PC-9 (cell line): ENCODE measurements around the gene PRSS57. TPM values are rescaled to one million over a fixed set of nuclear protein-coding genes. Genes with fewer than 3 reads are reported as not detected.

ENCODE experiments used
- BruUV-seq: library from RNA; stranded (reverse); fragments of 400-500 nt; replicated peaks from 2 replicates; lab custom pipeline; 2021; lab: Mats Ljungman, UMichigan
- CTCF ChIA-PET: fragments of 300-600 bp; sonication (Branson Sonifier 250); formaldehyde crosslinking; loops from one replicate; lab custom pipeline; 2022; ENCODE audit warnings: antibody characterized with exemption; lab: Charles Lee
- POLR2A ChIA-PET: fragments of 300-600 bp; sonication (Branson Sonifier 250); formaldehyde crosslinking; loops from one replicate; lab custom pipeline; 2022; ENCODE audit warnings: antibody characterized with exemption; ENCODE audit not compliant: unreplicated experiment; lab: Charles Lee
- DNase-seq, 2 experiments: peaks; one replicate each; pipeline versions ENCODE4 v3.0.0 to v3.0.0-alpha.2; 2015 to 2022; ENCODE audit warnings: mixed read lengths in 1 of 2
- H2AFZ ChIP-seq: fragments of 200-600 bp; sonication (generic); 2 replicates; pipeline ENCODE4 v1.8.1; 2017; ENCODE audit warnings: antibody characterized with exemption
- H3F3A ChIP-seq: fragments of 200-600 bp; sonication (generic); 2 replicates; pipeline ENCODE4 v1.8.1; 2017; ENCODE audit warnings: antibody characterized with exemption, mild to moderate bottlenecking, low read depth; ENCODE audit not compliant: insufficient read depth
- H3K27ac ChIP-seq: fragments of 200-600 bp; sonication (generic); 2 replicates; pipeline ENCODE4 v1.6.1; 2016; ENCODE audit warnings: mixed run types
- H3K27me3 ChIP-seq: fragments of 200-600 bp; sonication (generic); 2 replicates; pipeline ENCODE4 v1.6.1; 2016; ENCODE audit warnings: low read depth, mixed run types; ENCODE audit not compliant: insufficient read depth
- H3K36me3 ChIP-seq: fragments of 200-600 bp; sonication (generic); 2 replicates; pipeline ENCODE4 v1.6.1; 2016; ENCODE audit warnings: low read depth, mixed run types
- H3K4me1 ChIP-seq: fragments of 200-600 bp; sonication (generic); replicated peaks from 2 replicates; pipeline ENCODE4 v1.6.1; 2016; ENCODE audit warnings: mixed run types; ENCODE audit not compliant: insufficient read depth
- H3K4me2 ChIP-seq: fragments of 200-600 bp; sonication (generic); 2 replicates; pipeline ENCODE4 v1.6.1; 2017; ENCODE audit warnings: mixed run types
- H3K4me3 ChIP-seq: fragments of 200-600 bp; sonication (generic); 2 replicates; pipeline ENCODE4 v1.6.1; 2016; ENCODE audit warnings: mixed run types
- H3K79me2 ChIP-seq: fragments of 200-600 bp; sonication (generic); 2 replicates; pipeline ENCODE4 v1.6.1; 2017; ENCODE audit warnings: low read depth, mixed run types
- H3K9me2 ChIP-seq: fragments of 200-600 bp; sonication (generic); 2 replicates; pipeline ENCODE4 v1.8.1; 2017; ENCODE audit warnings: mild to moderate bottlenecking; ENCODE audit not compliant: insufficient read depth
- H3K9me3 ChIP-seq: fragments of 200-600 bp; sonication (generic); 2 replicates; pipeline ENCODE4 v1.8.1; 2016; ENCODE audit warnings: low read depth; ENCODE audit not compliant: insufficient read depth
- H4K20me1 ChIP-seq: fragments of 200-600 bp; sonication (generic); 2 replicates; pipeline ENCODE4 v1.8.1; 2017; ENCODE audit not compliant: insufficient read depth
- CTCF ChIP-seq: fragments of 200-600 bp; sonication (generic); conservative IDR thresholded peaks from 2 replicates; pipeline ENCODE4 v1.6.1; 2017; ENCODE audit warnings: mixed run types, antibody characterized with exemption, mild to moderate bottlenecking, moderate library complexity
- EZH2 ChIP-seq: fragments of 200-600 bp; sonication (generic); IDR thresholded peaks from 2 replicates; pipeline ENCODE4 v1.8.0; 2017; ENCODE audit warnings: antibody characterized with exemption, low read depth
- intact Hi-C: fragments of 100-400 bp; cut with micrococcal nuclease; formaldehyde crosslinking; loops from one replicate; pipeline ENCODE4 v1.10.0; 2022; ENCODE audit not compliant: unreplicated experiment
- total RNA-seq: library from RNA; stranded (reverse); gene quantifications from 2 replicates; pipeline ENCODE4 v1.2.3, GENCODE V29; 2021

PRSS57 gene
- total RNA-seq, 1 experiment from 2014 or later, result not detected

GRCh38 chr19:640161-640558 lies 55.1 kb downstream of the PRSS57 start:
- H4K20me1 ChIP-seq, result no peaks in the 10 kb centered on the region
- intact Hi-C loops, result no loop called here
- BruUV-seq, result no TSS peak
- H3K36me3 ChIP-seq, result no peaks in the 10 kb centered on the region
- H3K79me2 ChIP-seq, result no peaks in the 10 kb centered on the region
- H3K9me3 ChIP-seq, result no peaks in the 10 kb centered on the region
- H2AFZ ChIP-seq, result no peak overlapping the region
- TF ChIP-seq CTCF (no peak), EZH2 (no peak)
- no peak overlapping the region for H3K27ac ChIP-seq
- no peaks in the 10 kb centered on the region for H3K27me3 ChIP-seq
- H3K9me2 ChIP-seq, result no peaks in the 10 kb centered on the region
- ChIA-PET POLR2A (no interaction called here), CTCF (no interaction called here)
- peak overlapping the region; percentile 42; the same call in 1 of the 2 replicates for H3K4me3 ChIP-seq
- peak overlapping the region; percentile 68 for H3K4me2 ChIP-seq
- H3K4me1 ChIP-seq, result peaks cover 10% of the 10 kb centered on the region
- DNase-seq, result no peak
- no peaks in the 10 kb centered on the region; the same call in 1 of the 2 replicates for H3F3A ChIP-seq

GRCh38 chr19:639253-640160 lies 55.7 kb downstream of the PRSS57 start, which contains the start of gene FGF22:
FGF22 (plus strand) TSS chr19:639879; CDS start chr19:639926, 47 bp downstream.
- Histone ChIP-seq H3K9me2 (no peaks in the 10 kb centered on the region), H4K20me1 (no peaks in the 10 kb centered on the region), H3K4me1 (peaks cover 12% of the 10 kb centered on the region), H3K79me2 (no peaks in the 10 kb centered on the region), H3K4me3 (peak within 1 kb of the TSS; percentile 61), H3K36me3 (no peaks in the 10 kb centered on the region), H3K27ac (no peak within 1 kb of the TSS), H3F3A (no peaks in the 10 kb centered on the region; the same call in 1 of the 2 replicates), H3K9me3 (no peaks in the 10 kb centered on the region), H2AFZ (peak within 1 kb of the TSS; percentile 82), H3K27me3 (no peaks in the 10 kb centered on the region), H3K4me2 (peak within 1 kb of the TSS; percentile 88)
- TF ChIP-seq EZH2, result no peak
- no peak for TF ChIP-seq CTCF
- intact Hi-C loops, result no loop called here
- BruUV-seq, result no TSS peak
- CTCF ChIA-PET, result no interaction called here
- POLR2A ChIA-PET, result no interaction called here
- DNase-seq, result peak; percentile 72 to 92

- BruUV-seq, result no TSS peak
- Histone ChIP-seq H3K4me1 (peaks cover 18% of the 10 kb centered on the region), H3K4me2 (peak overlapping the region; percentile 88), H3K36me3 (no peaks in the 10 kb centered on the region), H3K9me3 (no peaks in the 10 kb centered on the region), H3K79me2 (0 out of 2 replicates have a peak, but pooled peaks cover 6% of the 10 kb centered on the region), H4K20me1 (no peaks in the 10 kb centered on the region), H3K27ac (no peak overlapping the region), H3F3A (no peaks in the 10 kb centered on the region; the same call in 1 of the 2 replicates), H3K4me3 (peak overlapping the region; percentile 61; the same call in 1 of the 2 replicates), H2AFZ (no peak overlapping the region), H3K27me3 (no peaks in the 10 kb centered on the region), H3K9me2 (no peaks in the 10 kb centered on the region)
- no peak for DNase-seq
- ChIA-PET POLR2A (no interaction called here), CTCF (no interaction called here)
- TF ChIP-seq EZH2 (no peak), CTCF (no peak)
- intact Hi-C loops, result no loop called here
These were observed 56.4 kb downstream of the PRSS57 start for GRCh38 chr19:638906-639252.

Other genes with a start within 250 kb of the PRSS57 start
- gene SHC2, start 234.4 kb downstream of the PRSS57 start, total RNA-seq, result 0.70 and 0.73 TPM in 2 replicates
- 1.1 and 1.7 TPM in 2 replicates for gene MADCAM1, start 199.0 kb downstream of the PRSS57 start, total RNA-seq
- gene TPGS1, start 188.0 kb downstream of the PRSS57 start, total RNA-seq, result 13.8 and 25.7 TPM in 2 replicates
- 93.3 and 98.2 TPM in 2 replicates for gene CDC34, start 163.7 kb downstream of the PRSS57 start, total RNA-seq
- 0.39 and 0.88 TPM in 2 replicates for gene GZMM, start 151.4 kb downstream of the PRSS57 start, total RNA-seq
- gene BSG, start 122.9 kb downstream of the PRSS57 start, total RNA-seq, result 772 and 823 TPM in 2 replicates
- gene HCN2, start 105.6 kb downstream of the PRSS57 start, total RNA-seq, result 1.5 and 2.0 TPM in 2 replicates
- 46.4 and 57.1 TPM in 2 replicates for gene POLRMT, start 61.9 kb downstream of the PRSS57 start, total RNA-seq
- gene FGF22, start 55.6 kb downstream of the PRSS57 start, total RNA-seq, result 0.35 TPM in 1 of 2 replicates, not detected in the other
- gene RNF126, start 32.2 kb downstream of the PRSS57 start, total RNA-seq, result 54.4 and 63.7 TPM in 2 replicates
- gene FSTL3, start 19.1 kb downstream of the PRSS57 start, total RNA-seq, result 40.9 and 85.1 TPM in 2 replicates
- gene PALM, start 13.5 kb upstream of the PRSS57 start, total RNA-seq, result 1.8 and 6.1 TPM in 2 replicates
- gene MISP, start 55.7 kb upstream of the PRSS57 start, total RNA-seq, result 91.6 and 101 TPM in 2 replicates
- 461 and 542 TPM in 2 replicates for gene PTBP1, start 102.0 kb upstream of the PRSS57 start, total RNA-seq
- gene PLPPR3, start 126.5 kb upstream of the PRSS57 start, total RNA-seq, result 0.81 and 0.90 TPM in 2 replicates
- gene AZU1, start 132.4 kb upstream of the PRSS57 start, total RNA-seq, result not detected in 2 replicates
- gene PRTN3, start 145.5 kb upstream of the PRSS57 start, total RNA-seq, result not detected in 2 replicates
- not detected in 2 replicates for gene ELANE, start 156.9 kb upstream of the PRSS57 start, total RNA-seq
- 8.0 and 17.1 TPM in 2 replicates for gene CFD, start 164.2 kb upstream of the PRSS57 start, total RNA-seq
- gene MED16, start 197.7 kb upstream of the PRSS57 start, total RNA-seq, result 54.7 and 63.8 TPM in 2 replicates
- not detected in 2 replicates for gene RNU6-9, start 198.0 kb upstream of the PRSS57 start, total RNA-seq
- 55.8 and 57.5 TPM in 2 replicates for gene R3HDM4, start 217.8 kb upstream of the PRSS57 start, total RNA-seq
- not detected in 2 replicates for gene KISS1R, start 221.9 kb upstream of the PRSS57 start, total RNA-seq
- gene ARID3A, start 230.6 kb upstream of the PRSS57 start, total RNA-seq, result 9.2 and 10.7 TPM in 2 replicates